OCI-LY7 (cell line): ENCODE results near the gene IL4.

Experiments
- CTCF ChIP-seq: fragments of 200-600 bp; sonication (generic); conservative IDR thresholded peaks from 2 replicates; pipeline ENCODE4 v1.5.1; 2014; ENCODE audit warnings: mild to moderate bottlenecking, antibody characterized with exemption, low read length, moderate library complexity, mixed read lengths
- EZH2phosphoT487 ChIP-seq: fragments of 200-600 bp; sonication (generic); IDR thresholded peaks from 2 replicates; pipeline ENCODE4 v1.6.1; 2018; ENCODE audit warnings: low read depth, borderline replicate concordance, mild to moderate bottlenecking, mixed run types, antibody characterized with exemption, low read length, moderate library complexity, mixed read lengths

GRCh38 chr5:132656774-132657355, 16.9 kb upstream of the IL4 start:
- TF ChIP-seq EZH2phosphoT487 (no peak), CTCF (no peak)
